HG03469 (cell line): ENCODE results near the gene AIFM1.
"Not testable (repeated sequence)": the region's sequence is repeated elsewhere in the genome, so short reads cannot be mapped to it uniquely, and the experiment has no call there.

Source experiments
- ATAC-seq: cut with Tn5 transposase; IDR thresholded peaks from one replicate; pipeline ENCODE4 v1.9.1; 2021; ENCODE audit warnings: mild to moderate bottlenecking, moderate library complexity, moderate number of reproducible peaks; ENCODE audit not compliant: unreplicated experiment

The AIFM1 gene

DNA sequence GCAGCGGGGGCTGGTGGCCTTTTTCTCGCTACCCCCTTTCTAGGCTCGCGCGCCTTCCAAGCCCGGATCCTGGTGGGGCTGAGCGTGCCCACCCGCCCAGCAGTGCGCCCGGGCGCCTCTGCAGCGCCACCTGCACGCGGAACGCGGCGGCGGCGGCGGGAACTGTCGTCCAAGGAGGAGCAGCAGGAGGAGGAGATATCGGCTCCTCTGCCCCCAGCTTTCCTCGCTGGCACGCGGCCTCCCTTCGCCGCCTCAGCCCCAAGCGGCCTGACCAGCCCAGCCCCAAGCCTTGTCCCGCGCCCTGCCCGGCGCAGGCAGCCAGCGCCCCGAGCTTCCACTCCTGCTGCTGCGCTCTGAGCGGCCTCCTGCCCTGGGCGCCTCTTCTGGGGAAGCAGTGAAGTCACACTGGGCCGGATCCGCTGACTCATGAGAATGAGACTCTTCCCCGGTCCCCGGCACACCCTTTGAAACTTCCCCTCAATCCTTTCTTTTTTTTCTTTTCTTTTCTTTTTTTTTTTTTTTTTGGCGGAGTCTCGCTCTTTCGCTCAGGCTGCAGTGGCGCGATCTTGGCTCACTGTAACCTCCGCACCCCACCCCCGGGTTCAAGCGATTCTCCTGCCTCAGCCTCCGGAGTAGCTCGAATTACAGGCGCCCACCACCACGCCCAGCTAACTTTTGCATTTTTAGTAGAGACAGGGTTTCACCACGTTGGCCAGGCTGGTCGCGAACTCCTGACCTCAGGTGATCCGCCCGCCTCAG, 44.7 kb downstream of the AIFM1 start:
- no peak for ATAC-seq

DNA sequence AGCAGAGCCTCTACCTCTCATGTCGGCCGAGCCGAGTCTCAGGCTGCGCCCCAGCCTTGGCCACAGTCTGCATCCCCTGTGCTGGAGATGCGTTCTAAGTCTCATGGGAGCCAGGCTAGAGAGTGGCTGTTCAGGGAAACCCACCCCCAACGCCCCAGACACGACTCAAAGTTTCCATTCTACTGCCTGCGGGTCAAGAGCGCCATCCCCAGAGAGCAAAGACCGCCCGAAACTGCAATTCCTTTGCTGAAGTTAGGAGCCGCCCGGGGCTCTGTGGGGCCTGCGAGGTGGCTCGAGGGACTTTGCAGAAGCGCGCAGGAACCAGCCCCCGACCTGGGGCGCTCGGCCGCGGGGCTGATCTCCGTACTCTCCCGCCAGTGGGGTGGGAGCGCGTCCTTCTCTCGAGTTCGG, 45.3 kb downstream of the AIFM1 start:
- no peak for ATAC-seq

DNA sequence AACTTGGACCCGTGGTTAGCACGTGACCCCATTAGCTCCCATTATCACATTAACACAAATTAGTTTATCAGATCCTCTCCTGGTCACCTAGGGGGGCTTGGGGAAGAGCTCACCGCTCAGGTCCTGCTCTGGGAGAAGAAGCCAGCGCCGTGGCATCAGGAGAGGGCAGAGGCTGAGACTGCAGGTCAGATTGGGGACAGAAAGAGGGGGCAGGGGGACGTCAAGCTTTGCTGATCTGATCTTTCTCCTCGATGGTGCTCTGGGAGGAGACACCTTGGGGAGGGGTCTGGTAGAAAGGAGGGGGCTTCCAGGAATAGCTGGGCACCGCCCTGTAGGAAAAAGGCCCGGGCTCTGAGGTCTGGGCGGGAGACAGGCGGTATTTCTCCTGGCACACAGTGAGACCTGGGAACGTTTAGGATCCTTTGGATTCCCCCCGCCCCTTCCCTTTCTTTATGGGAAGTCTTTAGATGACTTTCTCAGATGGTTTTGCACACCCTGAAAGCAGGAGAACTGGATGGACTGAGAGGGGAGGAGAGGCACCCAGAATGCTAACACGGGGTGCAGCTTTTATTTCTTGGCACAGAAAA, 46.2 kb downstream of the AIFM1 start:
- ATAC-seq: no peak

DNA sequence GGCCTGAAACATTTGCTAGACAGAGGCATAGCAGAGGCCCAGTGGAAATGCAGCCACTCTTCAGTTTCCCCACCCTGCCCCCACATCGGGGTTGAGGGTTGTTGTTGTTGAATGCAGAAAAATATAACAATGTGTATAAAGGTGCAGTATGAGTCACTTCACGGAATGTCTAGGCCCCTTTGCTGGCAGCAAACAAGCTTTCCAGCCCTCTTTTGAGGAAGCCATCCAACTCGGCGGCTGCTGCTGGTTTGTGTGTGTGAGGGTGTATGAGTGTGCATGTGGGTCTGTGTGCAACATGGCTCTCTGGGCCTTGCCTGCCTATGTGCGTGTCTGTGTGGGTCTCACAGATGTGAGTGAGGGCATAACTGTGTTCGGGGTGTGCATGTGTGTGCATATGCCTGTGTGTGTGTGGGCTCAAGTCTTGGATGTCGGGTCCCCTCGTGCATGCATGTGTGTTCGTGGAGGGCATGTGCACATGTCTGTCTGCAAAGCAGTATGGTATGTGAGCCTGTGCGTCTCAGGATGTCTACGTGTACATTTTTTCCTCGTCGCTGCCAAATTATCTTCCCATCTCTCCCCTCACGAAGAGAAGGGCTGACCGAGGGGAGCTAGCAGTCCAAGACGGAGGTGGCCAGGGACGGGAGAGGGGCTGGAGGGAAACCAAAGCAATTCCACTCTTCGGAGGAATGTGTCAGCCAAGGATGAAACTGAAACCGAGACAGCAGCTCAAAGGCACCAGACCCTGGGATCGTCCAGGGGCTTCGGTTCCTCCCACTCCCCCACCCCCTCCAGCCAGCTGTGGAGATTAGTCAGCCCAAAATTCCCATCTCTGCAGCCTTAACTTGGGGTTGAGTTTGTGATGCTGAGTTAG, 47.0 kb downstream of the AIFM1 start:
- no peak for ATAC-seq

DNA sequence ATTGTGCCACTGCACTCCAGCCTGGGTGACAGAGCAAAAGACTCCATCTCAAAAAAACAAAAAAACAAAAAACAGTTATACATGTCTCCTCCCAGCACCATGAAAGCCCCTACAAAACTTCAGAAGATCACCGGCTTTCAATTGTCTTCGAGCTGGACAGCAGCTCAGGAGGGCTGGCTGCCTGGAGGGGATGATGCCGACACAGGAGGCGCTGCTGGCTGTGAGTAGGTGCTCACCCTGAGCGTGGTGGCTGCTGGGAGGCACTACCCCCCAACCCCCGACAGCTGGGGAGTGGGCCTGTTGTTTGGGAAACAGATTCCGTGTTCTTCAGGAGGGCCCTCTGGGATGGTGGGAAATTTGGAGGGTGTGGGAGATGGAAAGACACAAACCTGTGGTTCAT, 48.5 kb downstream of the AIFM1 start:
- ATAC-seq: no peak

DNA sequence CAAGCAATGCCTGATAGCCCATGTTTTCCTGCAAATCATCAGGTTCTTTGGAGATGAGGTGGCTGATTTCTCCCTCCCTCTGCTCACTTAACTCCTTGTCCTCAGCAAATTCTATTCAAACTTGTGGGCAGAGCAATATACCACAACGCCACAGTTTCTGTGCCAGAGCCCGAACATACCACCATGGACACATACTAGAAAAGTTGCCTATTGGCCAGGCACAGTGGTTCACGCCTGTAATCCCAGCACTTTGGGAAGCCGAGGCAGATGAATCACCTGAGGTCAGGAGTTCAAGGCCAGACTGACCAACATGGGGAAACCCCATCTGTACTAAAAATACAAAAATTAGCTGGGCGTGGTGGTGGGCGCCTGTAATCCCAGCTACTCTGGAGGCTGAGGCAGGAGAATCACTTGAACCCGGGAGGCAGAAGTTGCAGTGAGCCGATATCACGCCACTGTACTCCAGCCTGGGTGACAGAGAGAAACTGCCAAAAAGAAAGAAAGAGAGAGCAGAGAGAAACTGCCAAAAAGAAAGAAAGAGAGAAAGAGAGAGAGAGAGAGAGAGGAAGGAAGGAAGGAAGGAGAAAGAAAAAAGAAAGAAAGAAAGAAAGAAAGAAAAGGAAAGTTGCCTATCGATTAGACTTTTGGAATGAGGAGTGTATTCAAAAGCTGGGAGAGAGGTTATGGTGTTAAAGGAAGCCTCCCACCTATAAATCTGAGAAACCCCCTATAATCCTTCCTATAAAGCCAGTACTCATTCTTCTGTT, 50.3 kb downstream of the AIFM1 start:
- not testable (repeated sequence) for ATAC-seq

DNA sequence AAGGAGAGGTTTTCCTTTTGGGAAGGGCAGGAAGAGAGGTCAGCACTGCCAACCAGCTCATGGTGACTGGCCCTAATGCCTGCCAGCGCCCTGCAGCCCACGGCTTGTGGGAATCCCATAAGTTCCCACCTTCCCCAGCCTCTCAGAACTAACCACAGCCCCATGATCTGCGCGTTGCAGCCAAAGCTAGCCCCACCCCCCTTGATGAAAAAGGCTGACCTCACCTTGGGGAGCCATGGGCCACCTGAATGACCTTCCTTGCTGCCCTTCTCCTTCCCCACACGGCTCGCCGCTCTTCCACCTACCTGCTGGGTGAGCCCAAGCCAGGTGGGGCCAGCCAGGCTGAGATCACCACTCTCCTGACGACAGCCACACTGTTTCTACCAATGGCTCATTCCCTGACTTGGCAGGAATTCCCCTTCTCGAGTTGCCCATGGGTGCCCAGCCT, 51.5 kb downstream of the AIFM1 start:
- no peak for ATAC-seq

DNA sequence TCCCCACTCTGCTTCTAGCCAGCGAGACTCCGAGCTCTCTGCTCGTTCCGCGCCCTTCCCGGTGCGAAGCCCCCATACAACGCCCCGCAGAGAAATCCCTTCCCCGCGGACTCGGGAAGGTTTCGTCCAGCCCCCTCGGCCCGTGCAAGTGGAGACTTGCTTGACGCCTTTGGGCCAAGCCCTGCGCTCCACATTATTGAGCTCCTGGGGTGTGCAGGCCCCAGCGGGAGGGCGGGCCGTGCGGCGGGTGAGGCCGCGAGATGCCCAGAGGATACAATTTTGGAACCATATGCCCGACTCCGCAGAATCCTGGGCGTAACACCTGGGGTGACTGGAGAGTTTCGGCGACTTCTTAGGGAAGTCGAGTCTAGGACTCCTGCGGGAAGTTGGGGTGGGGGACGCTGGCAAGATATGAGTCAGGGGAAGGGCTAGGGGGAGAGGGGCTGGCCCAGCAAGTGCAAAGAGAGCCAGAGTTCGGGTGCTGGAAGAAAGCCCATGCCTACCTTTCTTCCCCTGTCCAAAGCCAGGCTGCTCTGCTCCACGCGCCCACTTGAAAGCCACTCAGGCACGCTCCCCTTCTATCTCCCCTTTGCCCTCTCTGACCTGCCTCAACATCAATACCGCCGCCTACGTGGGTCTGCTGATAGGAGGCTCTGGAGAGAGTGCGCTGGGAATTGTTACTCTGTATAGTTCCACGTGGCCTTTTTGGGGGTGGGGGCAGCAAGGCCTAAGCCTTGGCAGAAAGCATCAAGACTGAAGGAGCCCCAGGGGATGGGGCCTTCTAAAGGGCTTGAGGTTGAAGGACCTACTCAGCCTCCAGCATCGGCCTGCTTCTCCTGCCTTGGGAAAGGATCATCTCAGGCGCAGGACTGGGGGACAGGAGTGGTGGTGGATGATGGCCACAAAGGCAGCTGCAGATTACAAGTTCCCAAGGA, 54.2 kb downstream of the AIFM1 start:
- ATAC-seq: no peak

DNA sequence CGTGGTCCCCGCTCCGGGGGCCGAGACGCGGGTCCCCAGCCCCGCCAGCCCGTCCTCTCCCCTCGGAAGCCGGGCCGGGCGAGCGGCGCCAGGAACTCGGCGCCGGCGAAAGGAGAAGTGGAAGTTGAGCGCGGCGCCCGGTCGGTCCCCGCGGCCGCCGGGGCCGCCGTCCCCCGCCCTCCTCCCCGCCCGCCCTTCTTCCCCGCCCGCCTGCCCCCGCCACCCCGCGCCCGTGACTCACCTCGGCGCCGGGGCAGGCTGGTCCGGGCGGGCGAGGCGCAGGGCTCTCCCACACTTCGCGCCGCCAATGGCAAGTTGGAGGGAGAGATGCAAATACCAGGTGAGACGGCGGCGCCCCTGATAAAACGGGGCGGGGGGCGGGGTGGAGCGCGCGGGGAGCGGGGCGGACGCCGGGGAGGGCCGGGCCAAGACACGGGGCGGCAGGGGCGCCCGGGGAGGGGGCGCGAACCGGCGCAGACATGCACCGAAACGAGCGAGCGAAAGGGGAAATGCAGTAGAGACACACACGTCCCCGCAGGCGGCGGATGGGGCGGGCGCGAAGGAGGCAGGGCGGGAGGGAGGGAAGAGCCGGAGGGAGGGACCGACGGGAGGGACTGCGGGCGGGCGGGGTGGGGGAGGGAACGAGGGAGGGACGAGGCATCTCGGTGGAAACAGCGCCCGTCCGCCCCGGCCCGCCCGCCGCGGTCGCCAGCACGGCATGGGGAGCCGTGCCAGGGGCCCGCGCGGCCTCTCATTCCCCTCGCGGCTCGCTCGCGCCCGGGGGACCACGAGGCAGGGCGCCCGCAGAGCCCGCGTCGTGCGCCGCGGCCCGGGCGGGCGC, 55.0 kb downstream of the AIFM1 start, which contains the start of gene ELF4:
ELF4 (minus strand) TSS at position 119 of the 841 bp plus-strand sequence. CDS start 29,167 bp downstream, outside the sequence.
- no peak for ATAC-seq

DNA sequence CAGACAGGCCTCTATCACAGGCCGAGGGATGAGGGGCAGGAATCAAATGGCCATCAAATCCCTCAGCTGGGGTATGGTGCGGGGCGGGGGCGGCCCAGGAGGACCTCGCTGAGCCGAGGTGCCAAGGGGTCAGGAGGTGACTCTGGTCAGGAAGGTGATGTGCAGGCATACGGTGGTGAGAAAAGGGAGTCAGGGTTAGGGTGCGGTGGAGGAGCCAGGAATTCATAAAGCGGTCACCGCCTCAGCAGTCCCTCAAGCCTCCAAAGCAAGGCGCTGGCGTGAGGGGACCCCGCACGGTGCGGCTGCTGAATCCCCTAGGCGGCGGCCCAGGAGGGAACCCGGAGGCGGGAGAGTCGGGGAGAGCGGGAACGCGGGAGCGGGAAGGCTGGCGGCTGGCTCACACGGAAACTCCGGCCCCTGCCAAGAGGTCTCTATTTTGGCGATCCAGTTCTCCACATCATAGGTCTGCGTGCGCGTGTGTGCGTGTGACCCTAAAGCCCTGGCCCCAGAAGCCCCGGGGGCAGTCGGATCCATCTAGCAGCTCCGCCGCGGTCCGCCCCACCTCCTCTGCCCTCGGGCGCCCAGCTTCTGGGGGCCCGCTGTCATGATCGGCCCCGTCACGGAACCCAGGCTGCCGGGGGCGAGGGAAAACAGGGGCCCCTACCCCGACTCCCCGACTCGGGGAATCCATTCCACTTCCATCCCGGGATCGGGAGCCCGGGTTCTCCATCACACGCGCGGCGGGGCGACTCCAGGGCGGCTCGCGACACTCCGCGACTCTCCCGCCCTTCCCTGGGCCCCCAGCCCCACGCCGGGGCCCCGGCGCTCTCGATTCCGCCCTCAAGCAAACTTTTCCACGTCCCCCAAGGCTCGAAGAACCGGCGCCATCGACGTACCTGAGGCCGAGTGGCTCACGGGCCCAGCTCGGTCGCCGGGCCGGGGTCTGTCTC, 55.9 kb downstream of the AIFM1 start:
- no peak for ATAC-seq

DNA sequence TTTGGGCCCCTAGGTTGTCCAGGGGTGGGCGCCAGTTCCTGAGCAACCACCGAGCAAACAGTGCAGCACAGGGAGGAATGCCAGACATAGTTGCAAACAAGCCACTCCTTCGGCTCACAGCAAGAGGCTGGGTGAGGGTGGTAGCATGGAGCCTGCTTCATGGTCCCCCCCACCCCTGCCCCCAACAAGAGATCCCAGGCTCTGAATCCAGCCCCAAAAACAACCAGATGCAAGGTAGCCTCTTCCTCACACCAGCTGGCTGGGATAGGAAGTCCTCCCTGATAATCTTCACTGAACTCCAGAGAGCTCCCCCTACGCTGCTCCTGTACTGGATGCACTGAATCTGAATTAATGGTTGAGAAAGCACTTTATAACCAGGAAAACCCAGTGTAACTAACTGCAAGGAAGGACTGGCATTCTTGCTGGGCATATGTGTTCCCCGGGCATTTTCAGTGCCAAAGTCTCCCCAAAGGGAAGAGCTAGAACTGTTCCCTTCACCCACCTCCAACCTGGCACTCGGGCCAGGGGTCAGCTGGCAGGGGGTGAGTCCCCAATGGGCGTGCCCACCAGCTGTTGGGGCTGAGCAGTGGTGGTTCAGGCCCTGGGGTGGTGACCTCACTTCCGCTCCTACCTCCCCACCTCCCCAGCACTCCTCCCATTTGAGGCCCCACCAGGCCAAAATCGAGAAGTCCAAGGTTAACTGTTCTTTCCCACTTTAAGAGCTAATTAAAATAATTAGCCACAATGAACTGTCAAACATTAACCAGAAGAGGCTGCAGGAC, 56.8 kb downstream of the AIFM1 start:
- no peak for ATAC-seq

DNA sequence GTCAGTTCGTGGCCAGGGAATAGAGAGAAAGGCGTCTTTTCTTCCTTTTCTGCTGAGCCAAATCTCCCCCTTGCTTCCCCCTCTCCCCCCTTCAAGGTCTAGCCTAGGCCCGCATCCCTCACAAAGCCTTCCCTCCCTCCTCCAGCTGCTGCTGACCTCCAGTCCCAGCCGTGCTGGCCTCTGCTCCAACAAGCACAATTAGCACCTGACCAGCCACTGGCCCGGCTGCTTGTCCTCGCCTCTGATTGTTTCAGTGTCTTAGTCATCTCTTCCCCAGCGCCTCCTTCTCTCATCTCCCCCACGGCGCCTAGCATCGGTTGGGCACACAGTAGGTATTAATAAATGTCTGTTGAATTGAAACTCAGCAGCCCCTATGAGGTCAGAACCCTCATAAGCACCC, 59.6 kb downstream of the AIFM1 start:
- ATAC-seq: no peak

DNA sequence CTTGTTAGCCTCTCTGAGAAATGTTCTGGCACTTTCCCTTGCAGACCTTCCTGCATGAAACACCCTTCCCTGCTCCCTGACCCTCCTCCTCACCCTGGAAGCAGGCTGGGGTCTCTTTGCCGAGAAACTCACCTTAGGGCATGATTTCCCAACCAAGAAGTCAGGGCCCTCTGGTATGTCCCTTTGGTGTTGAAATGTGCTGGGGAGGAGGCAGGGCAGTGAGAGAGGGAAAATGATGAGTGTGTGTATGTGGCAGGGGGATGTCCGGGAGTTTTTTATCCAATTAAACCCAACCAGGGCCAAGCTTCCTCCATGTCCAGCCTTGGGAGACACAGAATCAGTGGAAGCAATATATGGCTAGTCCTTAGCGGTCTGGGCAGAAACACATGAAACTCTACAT, 60.4 kb downstream of the AIFM1 start:
- ATAC-seq: no peak

DNA sequence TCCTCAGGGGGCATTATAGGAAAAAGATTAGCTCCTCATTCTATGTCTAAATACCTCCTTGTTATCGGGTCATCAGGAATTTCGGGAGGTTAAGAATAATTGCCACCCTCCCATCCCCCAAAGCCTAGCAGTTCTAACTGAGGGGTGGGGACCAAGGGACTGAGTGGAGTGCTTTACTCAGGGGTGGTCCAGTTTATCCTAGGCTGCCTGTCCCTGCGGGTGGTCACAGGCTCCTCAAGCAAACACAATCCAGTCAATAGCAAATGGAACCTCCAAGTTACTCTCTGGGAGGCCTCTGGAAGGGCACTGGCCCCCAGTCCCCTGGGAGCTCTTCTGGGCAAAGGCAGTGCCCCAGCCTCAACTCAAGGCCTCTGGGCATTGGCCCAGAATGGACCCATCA, 62.0 kb downstream of the AIFM1 start:
- no peak for ATAC-seq

DNA sequence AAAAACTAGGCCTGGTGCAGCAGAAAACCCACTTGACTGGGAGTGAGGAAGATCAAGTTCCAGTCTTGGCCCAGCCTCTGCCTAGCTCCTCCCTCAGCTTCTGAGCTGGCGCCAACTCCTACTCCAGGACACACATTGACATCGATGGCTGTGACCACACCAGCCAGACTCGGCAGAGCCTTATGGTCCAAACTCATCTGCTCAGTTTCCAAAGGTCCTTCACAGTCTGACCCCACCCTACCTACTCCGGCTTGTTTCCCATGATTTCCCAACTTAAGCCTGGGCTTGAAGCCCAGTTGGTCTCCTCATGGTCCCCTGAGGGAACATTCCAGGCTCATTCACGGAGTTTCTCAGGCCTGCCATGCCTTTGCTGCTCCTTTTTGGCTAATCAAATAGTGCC, 65.5 kb downstream of the AIFM1 start:
- ATAC-seq: no peak

DNA sequence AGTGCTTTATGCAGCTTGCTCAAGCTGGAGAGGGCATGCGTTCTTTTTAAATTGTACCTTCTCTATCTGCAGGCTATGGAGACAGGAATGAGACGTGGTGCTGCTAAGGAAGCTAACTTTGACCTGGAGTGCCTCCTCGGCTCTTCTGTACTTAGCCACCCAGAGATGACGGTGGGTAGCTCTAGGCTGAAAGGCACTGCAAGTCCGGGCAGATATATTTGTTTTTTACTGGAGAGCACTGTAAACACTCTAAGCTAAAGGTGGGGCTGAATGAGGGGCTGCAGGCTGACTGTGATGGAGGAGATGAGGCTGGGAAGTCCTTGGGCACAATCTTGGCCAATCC, 67.5 kb downstream of the AIFM1 start:
- ATAC-seq: no peak
